GM18951 (cell line): ENCODE measurements around the gene NSG2.
"Not testable (repeated sequence)": the region's sequence is repeated elsewhere in the genome, so short reads cannot be mapped to it uniquely, and the experiment has no call there.

Experiments
- POLR2A ChIP-seq: IDR thresholded peaks from 4 replicates; pipeline ENCODE4 v1.6.1; 2011; ENCODE audit warnings: mild to moderate bottlenecking; ENCODE audit not compliant: insufficient read length, insufficient read depth; ENCODE audit errors: extremely low read depth
- in situ Hi-C: fragments of 300-500 bp; cut with MboI; formaldehyde crosslinking; loops from one replicate; pipeline ENCODE4 v1.12.0; 2022; ENCODE audit warnings: low sequenced_read_pairs, mixed read lengths, inconsistent platforms; ENCODE audit not compliant: unreplicated experiment

Gene NSG2

DNA sequence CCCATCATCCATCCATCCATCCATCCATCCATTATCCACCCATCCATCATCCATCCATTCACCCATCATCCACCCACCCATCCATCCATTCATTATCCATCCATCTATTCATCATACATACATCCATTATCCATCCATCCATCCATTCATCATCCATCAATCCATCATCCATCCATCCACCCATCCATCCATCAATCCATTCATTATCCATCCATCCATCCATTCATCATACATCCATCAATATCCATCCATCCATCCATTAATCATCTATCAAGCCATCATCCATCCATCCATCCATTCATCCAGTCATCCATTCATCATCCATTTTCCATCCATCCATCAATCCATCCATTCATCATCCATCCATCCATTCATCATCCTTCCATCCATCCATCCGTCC is 89.0 kb downstream of the NSG2 start:
- TF ChIP-seq POLR2A, result no peak
- in situ Hi-C loops, result no loop called here

DNA sequence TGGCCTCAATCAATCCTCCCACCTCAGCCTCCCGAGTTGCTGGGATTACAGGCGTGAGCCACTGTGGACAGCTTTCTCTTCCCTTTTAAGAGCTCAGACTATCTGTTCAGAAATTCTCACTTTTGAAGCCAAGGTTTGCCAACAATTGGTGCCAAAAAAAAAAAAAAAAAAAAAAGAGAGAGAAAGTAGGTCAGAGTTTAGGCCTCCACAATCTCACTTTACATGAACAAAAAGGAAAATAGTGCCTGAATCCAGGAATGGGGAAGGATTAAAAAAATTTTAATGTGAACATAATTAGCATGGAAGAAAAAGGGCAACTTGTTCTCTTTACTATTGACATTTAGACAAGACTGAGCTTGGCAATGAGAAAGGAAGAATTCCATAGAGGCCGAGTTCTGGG is 94.1 kb downstream of the NSG2 start:
- no peak for TF ChIP-seq POLR2A
- in situ Hi-C loops, result no loop called here

DNA sequence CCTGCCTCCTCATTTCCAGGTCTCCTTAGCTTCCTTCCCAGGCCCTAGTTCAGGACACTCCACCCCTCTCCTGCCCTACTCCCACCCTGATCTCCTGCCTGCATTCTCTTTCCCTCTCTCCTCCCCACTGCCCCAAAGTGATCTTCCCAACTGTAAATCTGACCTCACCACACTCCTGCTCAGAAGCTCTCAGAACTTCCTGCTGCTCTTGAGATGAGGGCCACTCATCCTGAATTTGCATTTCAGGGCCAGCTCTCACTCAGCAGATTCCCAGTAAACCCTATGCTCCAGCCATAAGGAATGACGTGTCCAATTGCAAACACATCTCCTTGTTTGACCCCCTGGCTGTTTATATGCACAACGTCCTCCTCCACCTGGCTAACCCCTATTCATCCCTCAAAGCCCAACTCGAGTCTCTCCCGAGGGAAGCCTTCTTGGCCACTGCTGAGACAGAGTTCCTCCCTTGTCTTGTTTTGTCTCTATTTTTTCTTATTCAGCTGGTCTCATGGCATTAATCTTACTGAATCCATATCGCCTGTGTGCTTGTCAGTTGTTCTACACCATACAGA is 95.0 kb downstream of the NSG2 start:
- in situ Hi-C loops, result no loop called here
- no peak for TF ChIP-seq POLR2A

DNA sequence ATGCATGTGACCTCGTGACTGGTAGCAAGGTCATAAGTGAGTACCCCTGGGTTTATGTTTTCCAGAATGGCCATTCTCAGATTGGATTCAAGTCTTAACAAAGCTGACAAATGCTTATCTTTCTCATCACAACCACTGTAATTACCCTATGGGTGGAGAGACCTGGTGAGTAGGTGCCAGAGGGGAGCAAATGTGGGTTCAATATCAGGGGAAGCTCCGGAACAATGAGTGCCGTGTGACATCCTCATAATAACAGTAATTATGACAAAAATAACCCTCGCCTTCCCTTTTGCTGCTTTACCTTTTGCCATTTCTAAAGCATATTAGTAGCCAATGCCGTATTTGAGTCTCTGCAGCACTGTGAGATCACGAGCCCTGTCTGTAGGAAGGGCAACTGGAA is 95.9 kb downstream of the NSG2 start:
- in situ Hi-C loops, result no loop called here
- TF ChIP-seq POLR2A, result no peak

DNA sequence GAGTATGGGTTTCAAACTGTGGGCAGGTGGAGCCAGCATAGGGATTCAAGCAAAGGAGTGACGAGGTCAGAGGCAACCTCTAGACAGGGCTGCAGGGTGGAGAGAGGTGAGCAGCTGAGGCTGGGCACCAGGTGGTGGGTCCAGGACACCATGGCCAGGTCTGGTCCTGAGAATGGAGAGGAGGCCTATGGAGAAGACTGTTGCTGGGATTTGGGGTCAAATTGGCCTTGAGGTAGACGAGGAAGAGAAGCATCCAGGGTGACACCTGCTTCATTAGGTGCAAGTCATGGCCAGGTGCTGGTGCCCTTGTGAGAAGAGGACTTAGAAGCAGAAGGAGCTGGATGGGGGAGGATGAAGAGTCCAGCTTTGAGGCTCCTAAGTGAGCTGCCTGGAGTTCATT is 99.6 kb downstream of the NSG2 start:
- in situ Hi-C loops, result no loop called here
- no peak for TF ChIP-seq POLR2A

DNA sequence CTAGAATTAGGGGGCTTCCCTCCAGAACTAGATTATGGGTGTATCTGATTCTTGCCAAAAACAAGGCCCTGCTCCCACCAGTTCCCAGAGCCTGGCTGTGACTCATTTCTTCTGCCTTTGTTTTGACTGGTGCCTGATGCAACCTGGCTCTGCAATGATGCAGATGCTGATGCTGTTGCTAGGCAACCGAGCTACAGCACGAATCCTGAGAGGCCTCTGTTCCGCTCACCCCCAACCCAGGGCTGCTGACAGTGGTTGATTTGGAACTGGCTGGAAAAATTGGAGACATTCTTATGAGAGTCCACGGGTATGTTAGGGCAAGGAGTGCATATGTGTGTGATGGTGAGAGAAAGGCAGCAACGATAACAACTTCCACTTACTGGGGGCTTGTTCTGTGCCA is 100.3 kb downstream of the NSG2 start:
- TF ChIP-seq POLR2A, result no peak
- in situ Hi-C loops, result no loop called here

DNA sequence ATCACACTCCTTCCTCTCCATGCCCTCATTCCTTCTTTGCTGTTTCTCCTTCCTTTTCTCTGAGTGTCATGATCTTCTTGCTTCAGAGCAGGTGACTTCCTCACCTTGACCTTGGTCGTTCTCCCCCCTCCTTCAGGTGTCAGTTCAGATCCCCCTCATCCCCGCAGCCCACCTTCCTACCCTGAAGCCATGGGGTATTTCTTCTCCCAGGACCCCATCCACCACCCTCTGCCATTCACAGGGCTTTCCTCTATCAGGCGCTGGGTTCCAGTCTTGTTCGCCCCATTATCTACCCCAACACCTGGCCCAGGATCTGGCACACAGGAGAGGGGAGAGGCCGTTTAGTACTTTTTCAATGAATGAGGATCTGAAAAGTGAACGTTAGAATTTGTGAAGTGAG is 101.0 kb downstream of the NSG2 start:
- TF ChIP-seq POLR2A, result no peak
- in situ Hi-C loops, result no loop called here

DNA sequence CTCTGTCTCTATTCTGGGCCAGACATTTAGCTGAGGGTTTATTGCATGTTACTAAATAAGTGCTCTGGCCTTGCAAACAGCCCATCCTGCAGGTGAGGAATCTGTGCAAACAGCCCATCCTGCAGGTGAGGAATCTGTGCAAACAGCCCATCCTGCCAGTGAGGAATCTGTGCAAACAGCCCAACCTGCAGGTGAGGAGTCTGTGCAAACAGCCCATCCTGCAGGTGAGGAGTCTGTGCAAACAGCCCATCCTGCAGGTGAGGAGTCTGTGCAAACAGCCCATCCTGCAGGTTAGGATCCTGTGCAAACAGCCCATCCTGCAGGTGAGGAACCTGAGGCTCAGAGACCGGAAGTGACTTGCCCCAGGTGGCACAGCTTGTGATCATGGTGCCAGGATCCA is 101.5 kb downstream of the NSG2 start:
- in situ Hi-C loops, result not testable (repeated sequence)

DNA sequence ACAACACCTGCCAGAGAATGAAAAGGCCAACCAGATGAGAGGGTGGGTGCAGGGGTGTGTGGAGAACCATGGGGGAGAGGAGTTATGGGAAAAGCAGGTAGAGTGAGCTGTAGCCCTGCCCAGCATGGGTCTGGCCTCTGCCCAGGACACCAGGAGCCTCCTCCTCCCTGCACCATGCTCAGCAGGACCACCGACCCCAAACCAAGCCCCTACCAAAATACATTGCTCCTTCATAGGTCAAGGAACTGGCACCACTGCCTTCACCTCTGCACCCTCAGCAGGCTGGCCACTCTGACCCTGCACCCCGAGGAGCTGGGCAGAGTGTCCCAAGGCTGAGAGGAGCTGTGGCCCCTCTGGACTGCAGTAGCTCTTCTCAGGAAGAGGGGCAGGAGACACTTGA is 102.0 kb downstream of the NSG2 start:
- no peak for TF ChIP-seq POLR2A
- in situ Hi-C loops, result no loop called here

DNA sequence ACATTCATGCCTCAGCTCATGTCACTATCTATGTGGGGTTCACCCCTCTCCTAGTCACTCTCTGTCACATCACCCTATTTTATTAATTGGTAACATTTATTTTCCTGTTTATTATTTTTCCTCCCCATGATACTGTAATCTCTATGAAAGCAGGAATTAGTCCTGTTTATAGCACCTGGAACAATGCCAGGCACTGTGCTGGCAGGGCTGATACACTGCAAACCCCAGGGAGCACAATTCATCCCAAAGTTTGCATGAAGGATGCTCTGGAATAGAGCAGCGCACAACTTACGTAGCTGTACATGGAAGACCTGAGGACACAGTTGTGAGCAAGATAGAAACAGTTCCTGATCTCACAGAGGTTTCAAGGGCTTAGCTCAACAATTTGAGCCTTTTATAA is 103.2 kb downstream of the NSG2 start:
- in situ Hi-C loops, result no loop called here

DNA sequence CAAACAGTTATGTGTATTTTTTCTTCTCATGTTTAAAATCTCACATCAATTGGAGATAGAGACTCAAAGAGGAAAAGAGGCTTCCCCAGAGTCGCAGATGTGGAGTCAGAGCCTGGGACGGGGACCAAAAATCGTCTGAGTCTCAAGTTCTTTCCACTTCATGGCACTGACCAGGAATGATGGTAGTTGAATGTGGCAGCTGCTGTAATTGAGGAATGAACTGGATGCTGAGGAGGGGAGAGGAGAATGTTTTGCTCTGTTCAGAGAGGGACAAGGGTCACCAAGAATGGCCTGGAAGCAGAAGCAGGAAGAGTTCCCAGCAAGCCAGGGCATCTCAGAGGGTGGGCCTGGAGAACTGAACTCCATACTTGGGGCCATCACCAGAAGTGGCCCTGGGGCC is 103.9 kb downstream of the NSG2 start:
- in situ Hi-C loops, result no loop called here
- no peak for TF ChIP-seq POLR2A

More for the DNA sequence above, 103.2 kb downstream of the NSG2 start:
- no peak for TF ChIP-seq POLR2A

DNA sequence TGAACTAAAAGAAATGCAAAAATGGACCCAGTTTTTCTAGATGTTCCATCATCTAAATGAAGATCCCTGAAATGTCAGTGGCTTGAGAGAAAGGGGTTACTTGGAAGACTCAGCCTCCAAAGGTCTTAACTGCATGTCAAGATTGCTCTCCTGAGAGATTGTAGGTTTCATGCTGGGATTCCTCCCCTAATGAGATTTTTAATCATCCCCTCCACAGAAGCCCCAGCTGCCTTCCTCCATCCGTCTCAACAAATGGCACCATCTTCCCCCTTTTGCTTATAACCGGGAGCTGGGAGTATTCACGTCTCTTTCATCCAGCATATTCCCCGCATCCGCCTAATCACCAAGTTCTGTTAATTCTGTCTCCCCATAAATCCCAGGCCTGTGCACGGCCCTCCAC is 104.5 kb downstream of the NSG2 start:
- no peak for TF ChIP-seq POLR2A
- in situ Hi-C loops, result no loop called here

DNA sequence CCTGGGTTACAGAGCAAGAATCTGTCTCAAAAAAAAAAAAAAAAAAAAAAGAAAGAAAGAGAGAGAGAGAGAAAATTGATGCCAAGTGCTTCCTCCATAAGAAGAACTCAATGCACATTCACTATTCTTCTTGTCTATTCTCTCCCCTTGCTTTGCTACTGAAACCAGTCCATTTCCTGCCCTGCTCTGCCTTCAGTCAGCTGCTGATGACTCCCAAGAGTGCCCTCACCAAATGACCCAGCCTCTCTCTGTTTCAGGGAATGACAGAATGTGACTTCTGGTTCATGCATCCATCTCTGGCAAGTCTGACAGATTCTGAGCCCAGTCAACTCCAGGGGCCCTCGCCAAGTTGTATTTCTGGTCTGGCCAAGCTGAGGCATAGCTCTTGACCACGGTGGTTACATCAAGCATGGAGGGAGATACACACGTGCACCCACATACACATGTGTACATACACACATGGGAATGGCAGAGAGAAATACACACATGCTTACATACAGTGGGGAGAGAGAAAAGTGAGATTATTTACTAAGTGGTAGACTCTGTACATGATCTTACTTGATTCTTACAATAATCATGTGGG is 106.2 kb downstream of the NSG2 start:
- in situ Hi-C loops, result no loop called here
- TF ChIP-seq POLR2A, result no peak

DNA sequence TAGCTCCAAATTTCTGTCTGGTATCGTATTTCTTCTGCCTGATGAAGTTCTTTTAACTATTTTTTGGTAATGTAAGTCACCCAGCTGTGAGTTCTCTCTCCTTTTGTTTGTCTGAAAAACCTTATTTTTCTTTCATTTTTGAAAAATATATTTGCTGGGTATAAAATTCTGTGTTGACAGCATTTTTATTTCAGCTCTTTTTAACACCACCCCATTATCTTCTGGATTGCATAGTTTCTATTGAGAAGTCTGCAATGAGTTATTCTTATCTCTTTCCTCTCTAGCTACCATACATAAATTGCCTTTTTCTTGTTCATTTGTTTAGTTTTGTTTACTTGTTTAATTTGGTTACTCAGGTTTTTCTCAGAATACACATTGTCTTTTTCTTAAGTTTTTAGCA is 109.1 kb downstream of the NSG2 start:
- in situ Hi-C loops, result no loop called here
- no peak for TF ChIP-seq POLR2A

DNA sequence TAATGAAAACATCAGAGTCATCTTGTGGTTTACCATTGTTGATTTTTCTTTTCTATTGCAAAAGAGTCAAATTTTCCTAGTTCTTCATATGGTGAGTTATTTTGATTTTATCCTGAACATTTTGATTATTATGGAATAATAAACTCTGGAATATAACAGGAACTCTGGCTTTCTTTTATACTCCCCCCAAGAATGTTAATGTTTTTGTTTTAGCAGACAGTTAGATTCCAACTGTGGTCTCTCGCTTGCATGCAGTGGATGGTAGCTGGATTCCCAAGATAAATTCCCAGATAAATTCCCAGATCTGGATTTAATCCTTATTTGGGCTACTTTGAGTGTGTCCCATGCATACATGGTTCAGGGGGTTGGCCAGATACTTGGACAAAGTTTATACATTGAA is 109.8 kb downstream of the NSG2 start:
- in situ Hi-C loops, result no loop called here
- no peak for TF ChIP-seq POLR2A
